ENCODE data around the gene DOCK3. TPM values are rescaled to one million over a fixed set of nuclear protein-coding genes. Genes with fewer than 3 reads are reported as not detected.

The DOCK3 gene
- total RNA-seq, 1 experiment from 2014 or later, result 8.3 TPM

DNA sequence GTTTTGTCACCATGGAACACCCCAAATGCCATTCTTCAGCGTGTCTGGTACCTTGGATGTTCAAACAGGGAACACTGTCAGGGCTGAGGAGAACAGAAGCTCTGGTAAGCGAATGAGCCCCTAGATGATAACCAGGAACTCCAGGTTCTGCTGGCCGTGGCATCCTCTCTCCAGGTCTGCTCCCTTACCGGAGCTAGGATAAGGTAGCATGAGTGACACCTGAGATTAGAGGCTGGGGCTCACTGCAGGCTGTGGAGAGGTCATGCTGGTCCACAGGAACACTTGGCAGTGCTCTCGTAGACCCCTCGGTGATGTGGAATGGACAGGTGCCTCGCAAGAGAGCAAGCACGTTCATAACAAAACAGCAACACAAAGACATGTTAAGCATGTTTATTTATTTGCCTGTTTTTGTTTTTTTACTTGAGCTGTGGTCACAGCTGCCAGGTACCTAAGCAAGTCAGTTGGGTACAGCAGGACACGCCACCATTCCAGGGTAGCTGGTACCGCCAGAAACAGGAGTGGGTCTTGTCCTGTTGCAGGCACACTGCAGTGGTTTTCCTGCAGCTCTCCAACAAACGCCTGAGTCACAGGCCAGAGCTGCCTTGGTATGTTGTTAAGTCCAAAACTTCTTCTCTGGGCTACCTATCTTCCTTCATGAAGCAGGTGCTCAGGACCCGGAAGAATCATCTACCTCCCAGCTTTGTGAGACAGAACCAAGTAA lies 720.9 kb downstream of the DOCK3 start:
- peaks cover 20% of the 10 kb centered on the region; the same call in 1 of the 2 replicates for H3K79me2 ChIP-seq (ENCODE audit: insufficient read depth, low read length)

More for the DNA sequence above, 720.9 kb downstream of the DOCK3 start:
- H3K4me3 Mint-ChIP-seq, result no peak overlapping the region
- Histone ChIP-seq H2BK120ac (ENCODE audit: low read depth, low read length, poor library complexity, severe bottlenecking) (no peak overlapping the region), H3K27me3 (ENCODE audit: insufficient read depth, low read length) (no peaks in the 10 kb centered on the region), H3K4ac (ENCODE audit: low read depth, low read length) (no peak overlapping the region), H3T11ph (ENCODE audit: low read length) (no peak overlapping the region), H2BK20ac (ENCODE audit: low read depth, low read length, poor library complexity, severe bottlenecking) (no peak overlapping the region), H2AK5ac (ENCODE audit: insufficient read length, low read length) (no peak overlapping the region), H3K23ac (ENCODE audit: insufficient read length, low read depth, low read length) (no peak overlapping the region), H4K5ac (ENCODE audit: insufficient read length, low read depth, low read length) (no peak overlapping the region), H3K14ac (ENCODE audit: insufficient read depth, low read length) (no peak overlapping the region), H3K4me1 (ENCODE audit: insufficient read depth, low read length) (no peaks in the 10 kb centered on the region), H3K79me1 (ENCODE audit: insufficient read depth, low read depth, low read length, poor library complexity, severe bottlenecking) (peaks cover 11% of the 10 kb centered on the region), H2BK12ac (ENCODE audit: insufficient read length, low read depth, low read length) (no peak overlapping the region), H3K4me2 (ENCODE audit: insufficient read depth, insufficient read length, low read length) (no peak overlapping the region), H4K8ac (replicated peaks; ENCODE audit: insufficient read length, low read depth, low read length) (no peak overlapping the region), H4K91ac (ENCODE audit: insufficient read length, low read depth, low read length) (no peak overlapping the region), H3K18ac (ENCODE audit: insufficient read length, low read depth, low read length) (no peak overlapping the region), H3K56ac (ENCODE audit: insufficient read length, low read depth, low read length) (no peak overlapping the region), H3K9me3 (ENCODE audit: control insufficient read depth, low read depth, low read length) (no peaks in the 10 kb centered on the region), H2BK15ac (ENCODE audit: low read depth, low read length) (no peak overlapping the region), H2AFZ (ENCODE audit: low read length) (no peak overlapping the region), H3K23me2 (ENCODE audit: insufficient read length, low read depth, low read length, poor library complexity, severe bottlenecking) (no peaks in the 10 kb centered on the region), H2BK5ac (ENCODE audit: insufficient read length, low read length) (no peak overlapping the region), H4K20me1 (ENCODE audit: control insufficient read depth, insufficient read depth, insufficient read length) (no peaks in the 10 kb centered on the region), H3K27ac (ENCODE audit: insufficient read length, low read depth, low read length) (no peak overlapping the region), H3K9ac (ENCODE audit: extremely low read depth, insufficient read length, low read length) (no peak overlapping the region)
- no peaks in the 10 kb centered on the region for H3K27me3 Mint-ChIP-seq (ENCODE audit: low read depth)
- peaks cover 41 to 71% (median 45%) of the 10 kb centered on the region in 3 experiments for H3K36me3 Mint-ChIP-seq (ENCODE audit: insufficient read depth in 1 of 3, low read depth in 3 of 3)
- DNase-seq, result no peak
- H3K27ac Mint-ChIP-seq, result peak overlapping the region in 1 of 3 experiments; percentile 95; a peak in 2 of 7 replicates
- peaks cover 8 to 9% of the 10 kb centered on the region in 2 experiments; a peak in 4 of 5 replicates for H3K9me3 Mint-ChIP-seq
- no CpG with 5 or more reads among the region's 12 CpGs for WGBS (ENCODE audit: extremely low coverage, insufficient read length, low lambda C conversion rate)
- peaks cover 34 to 42% of the 10 kb centered on the region in 2 experiments for H3K4me1 Mint-ChIP-seq
- TF ChIP-seq, protein P1, sequence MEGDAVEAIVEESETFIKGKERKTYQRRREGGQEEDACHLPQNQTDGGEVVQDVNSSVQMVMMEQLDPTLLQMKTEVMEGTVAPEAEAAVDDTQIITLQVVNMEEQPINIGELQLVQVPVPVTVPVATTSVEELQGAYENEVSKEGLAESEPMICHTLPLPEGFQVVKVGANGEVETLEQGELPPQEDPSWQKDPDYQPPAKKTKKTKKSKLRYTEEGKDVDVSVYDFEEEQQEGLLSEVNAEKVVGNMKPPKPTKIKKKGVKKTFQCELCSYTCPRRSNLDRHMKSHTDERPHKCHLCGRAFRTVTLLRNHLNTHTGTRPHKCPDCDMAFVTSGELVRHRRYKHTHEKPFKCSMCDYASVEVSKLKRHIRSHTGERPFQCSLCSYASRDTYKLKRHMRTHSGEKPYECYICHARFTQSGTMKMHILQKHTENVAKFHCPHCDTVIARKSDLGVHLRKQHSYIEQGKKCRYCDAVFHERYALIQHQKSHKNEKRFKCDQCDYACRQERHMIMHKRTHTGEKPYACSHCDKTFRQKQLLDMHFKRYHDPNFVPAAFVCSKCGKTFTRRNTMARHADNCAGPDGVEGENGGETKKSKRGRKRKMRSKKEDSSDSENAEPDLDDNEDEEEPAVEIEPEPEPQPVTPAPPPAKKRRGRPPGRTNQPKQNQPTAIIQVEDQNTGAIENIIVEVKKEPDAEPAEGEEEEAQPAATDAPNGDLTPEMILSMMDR (conservative IDR thresholded peaks at IDR 0.05), result no peak

All from H9 (cell line).